ENCODE results near the gene FYCO1.
"Not testable (repeated sequence)": the region's sequence is repeated elsewhere in the genome, so short reads cannot be mapped to it uniquely, and the experiment has no call there.

DNA sequence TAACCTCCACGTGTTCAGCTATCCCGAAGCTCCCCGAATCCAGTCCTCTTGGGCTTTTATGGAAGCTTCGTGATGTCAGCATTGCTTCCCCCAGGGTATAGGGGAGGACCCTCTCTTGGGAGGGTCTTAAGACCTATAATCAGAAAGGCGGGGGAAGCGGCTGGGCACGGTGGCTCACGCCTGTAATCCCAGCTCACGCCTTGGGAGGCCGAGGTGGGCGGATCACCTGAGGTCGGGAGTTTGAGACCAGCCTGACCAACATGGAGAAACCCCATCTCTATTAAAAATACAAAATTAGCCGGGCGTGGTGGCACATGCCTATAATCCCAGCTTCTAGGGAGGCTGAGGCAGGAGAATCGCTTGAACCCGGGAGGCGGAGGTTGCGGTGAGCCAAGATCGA lies 1.9 kb upstream of the FYCO1 start:
- not testable (repeated sequence) for TF ChIP-seq POLR2A, EP300 (IDR thresholded peaks at IDR 0.05)
- TF ChIP-seq, protein P1, sequence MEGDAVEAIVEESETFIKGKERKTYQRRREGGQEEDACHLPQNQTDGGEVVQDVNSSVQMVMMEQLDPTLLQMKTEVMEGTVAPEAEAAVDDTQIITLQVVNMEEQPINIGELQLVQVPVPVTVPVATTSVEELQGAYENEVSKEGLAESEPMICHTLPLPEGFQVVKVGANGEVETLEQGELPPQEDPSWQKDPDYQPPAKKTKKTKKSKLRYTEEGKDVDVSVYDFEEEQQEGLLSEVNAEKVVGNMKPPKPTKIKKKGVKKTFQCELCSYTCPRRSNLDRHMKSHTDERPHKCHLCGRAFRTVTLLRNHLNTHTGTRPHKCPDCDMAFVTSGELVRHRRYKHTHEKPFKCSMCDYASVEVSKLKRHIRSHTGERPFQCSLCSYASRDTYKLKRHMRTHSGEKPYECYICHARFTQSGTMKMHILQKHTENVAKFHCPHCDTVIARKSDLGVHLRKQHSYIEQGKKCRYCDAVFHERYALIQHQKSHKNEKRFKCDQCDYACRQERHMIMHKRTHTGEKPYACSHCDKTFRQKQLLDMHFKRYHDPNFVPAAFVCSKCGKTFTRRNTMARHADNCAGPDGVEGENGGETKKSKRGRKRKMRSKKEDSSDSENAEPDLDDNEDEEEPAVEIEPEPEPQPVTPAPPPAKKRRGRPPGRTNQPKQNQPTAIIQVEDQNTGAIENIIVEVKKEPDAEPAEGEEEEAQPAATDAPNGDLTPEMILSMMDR (IDR thresholded peaks at IDR 0.05): not testable (repeated sequence)
